HTR-8/SVneo (cell line): ENCODE data around the gene ATP9B.

ENCODE experiments used
- DNase-seq: peaks from one replicate; pipeline ENCODE4 v3.0.0; 2011; ENCODE audit warnings: low spot score, mixed read lengths; ENCODE audit not compliant: insufficient read length
- FAIRE-seq: peaks from 2 replicates; lab custom pipeline; 2011; peaks lifted over from hg19 to GRCh38; lab: Jason Lieb, UNC

Gene ATP9B

GRCh38 chr18:79416022-79416676 is 347.0 kb downstream of the ATP9B start:
- DNase-seq (no peak), FAIRE-seq (no peak)

- DNase-seq: no peak
- no peak for FAIRE-seq
Observed at GRCh38 chr18:79416677-79417052, 347.5 kb downstream of the ATP9B start.

- no peak for FAIRE-seq
Observed at GRCh38 chr18:79418236-79418635, 349.0 kb downstream of the ATP9B start.

GRCh38 chr18:79418642-79419041 is 349.4 kb downstream of the ATP9B start:
- no peak for DNase-seq
- FAIRE-seq: no peak

More at GRCh38 chr18:79418236-79418635, 349.0 kb downstream of the ATP9B start:
- no peak for DNase-seq

GRCh38 chr18:79420033-79420745 is 351.0 kb downstream of the ATP9B start:
- FAIRE-seq: no peak
- no peak for DNase-seq

- no peak for DNase-seq
- FAIRE-seq: no peak
Observed at GRCh38 chr18:79421275-79421857, 352.2 kb downstream of the ATP9B start.

- DNase-seq: no peak
- FAIRE-seq: no peak
Observed at GRCh38 chr18:79422022-79422782, 353.0 kb downstream of the ATP9B start.

GRCh38 chr18:79422783-79423165 is 353.6 kb downstream of the ATP9B start:
- DNase-seq (no peak), FAIRE-seq (no peak)

- FAIRE-seq: no peak
- no peak for DNase-seq
Observed at GRCh38 chr18:79423211-79424007, 354.2 kb downstream of the ATP9B start.

- DNase-seq (no peak), FAIRE-seq (no peak)
Observed at GRCh38 chr18:79424008-79424565, 354.9 kb downstream of the ATP9B start.

- FAIRE-seq: no peak
Observed at GRCh38 chr18:79424880-79425568, 355.8 kb downstream of the ATP9B start.

GRCh38 chr18:79425569-79425886 is 356.3 kb downstream of the ATP9B start:
- FAIRE-seq (no peak), DNase-seq (no peak)

More at GRCh38 chr18:79424880-79425568, 355.8 kb downstream of the ATP9B start:
- DNase-seq: no peak

- no peak for DNase-seq
- FAIRE-seq: no peak
Observed at GRCh38 chr18:79426376-79427300, 357.4 kb downstream of the ATP9B start.

GRCh38 chr18:79427368-79428225 is 358.4 kb downstream of the ATP9B start:
- no peak for DNase-seq
- no peak for FAIRE-seq
